Measurements from ENCODE around the gene KLHL1.

- TF ChIP-seq CTCF (IDR thresholded peaks at IDR 0.05 in 4 of 5, conservative IDR thresholded peaks at IDR 0.05 in 1 of 5) (no peak), POLR2A (IDR thresholded peaks at IDR 0.05) (no peak)
Observed at GRCh38 chr13:70088926-70089325, 19.3 kb downstream of the KLHL1 start.
